Breast epithelium (tissue), 4 donors: Measurements from ENCODE around the gene SPINK8. TPM values are rescaled to one million over a fixed set of nuclear protein-coding genes. Genes with fewer than 3 reads are reported as not detected.
A peak's percentile ranks its signal among the peaks of the same experiment; 100 is the strongest.

ENCODE experiments used
- DNase-seq, 2 donors: peaks; one replicate each; pipeline ENCODE4 v3.0.0-alpha.2; 2019; ENCODE audit warnings: low spot score in 2 of 2
- H3K27ac ChIP-seq, 2 donors: fragments of 200-600 bp; sonication (generic) in 1 of 2; one replicate each; pipeline ENCODE4 v1.5.1; 2016 to 2019; ENCODE audit warnings: mild to moderate bottlenecking in 1 of 2
- H3K27me3 ChIP-seq, 2 donors: fragments of 200-600 bp; sonication (generic) in 1 of 2; one replicate each; pipeline versions ENCODE4 v1.5.1 to v1.6.0; 2017 to 2019; ENCODE audit warnings: control low read depth in 1 of 2, mild to moderate bottlenecking in 1 of 2
- H3K36me3 ChIP-seq: fragments of 200-600 bp; one replicate; pipeline ENCODE4 v1.5.1; 2019
- H3K4me1 ChIP-seq, 2 donors: fragments of 200-600 bp; sonication (generic); one replicate each; pipeline ENCODE4 v1.5.1; 2016 to 2019; ENCODE audit warnings: control low read depth in 1 of 2
- H3K4me3 ChIP-seq, 3 donors: fragments of 200-600 bp; sonication (generic); 1 replicate in 2 of 3; 2 replicates in 1 of 3; pipeline ENCODE4 v1.5.1; 2016 to 2019; ENCODE audit warnings: mild to moderate bottlenecking in 3 of 3, moderate library complexity in 2 of 3
- H3K9me3 ChIP-seq, 2 donors: fragments of 200-600 bp; sonication (generic) in 1 of 2; one replicate each; pipeline ENCODE4 v1.5.1; 2016 to 2019; ENCODE audit warnings: control low read depth in 1 of 2
- CTCF ChIP-seq, 3 donors: fragments of 450-650 bp; IDR thresholded peaks; one replicate each; pipeline ENCODE4 v1.5.1; 2016 to 2017; ENCODE audit warnings: antibody characterized with exemption in 3 of 3, mild to moderate bottlenecking in 3 of 3, moderate library complexity in 3 of 3
- POLR2A ChIP-seq: fragments of 450-650 bp; IDR thresholded peaks from one replicate; pipeline ENCODE4 v1.6.1; 2016; ENCODE audit warnings: antibody characterized with exemption, mild to moderate bottlenecking, moderate library complexity
- POLR2AphosphoS5 ChIP-seq, 3 donors: sonication (generic); formaldehyde crosslinking; IDR thresholded peaks; one replicate each; pipeline ENCODE4 v1.6.1; 2017; ENCODE audit warnings: antibody characterized with exemption in 3 of 3
- intact Hi-C: fragments of 100-400 bp; cut with DNase I; formaldehyde crosslinking; loops from one replicate; pipeline ENCODE4 v1.15.1; 2023; ENCODE audit warnings: low total_unique reads
- total RNA-seq, 3 donors: library from RNA; depleted of rRNA; stranded (reverse); fragments of >200 nt; gene quantifications; one replicate each; pipeline ENCODE4 v1.1.0, GENCODE V29; 2016

SPINK8 gene
- total RNA-seq, 3 donors from 2014 or later: not detected

- DNase-seq: no peak
- TF ChIP-seq POLR2A: no peak
- no peak for TF ChIP-seq POLR2AphosphoS5 (IDR thresholded peaks at IDR 0.05)
- TF ChIP-seq CTCF (IDR thresholded peaks at IDR 0.05): no peak
- intact Hi-C loops: loop anchor here (10.0 kb wide), 1 partner anchor 138 kb away; no protein-coding TSS in a partner anchor
- Histone ChIP-seq H3K4me1 (no peaks in the 10 kb centered on the region), H3K27ac (no peak overlapping the region), H3K4me3 (no peak overlapping the region), H3K36me3 (no peaks in the 10 kb centered on the region), H3K9me3 (no peaks in the 10 kb centered on the region), H3K27me3 (no peaks in the 10 kb centered on the region)
Observed at GRCh38 chr3:48276911-48277641, 56.4 kb downstream of the SPINK8 start.

DNA sequence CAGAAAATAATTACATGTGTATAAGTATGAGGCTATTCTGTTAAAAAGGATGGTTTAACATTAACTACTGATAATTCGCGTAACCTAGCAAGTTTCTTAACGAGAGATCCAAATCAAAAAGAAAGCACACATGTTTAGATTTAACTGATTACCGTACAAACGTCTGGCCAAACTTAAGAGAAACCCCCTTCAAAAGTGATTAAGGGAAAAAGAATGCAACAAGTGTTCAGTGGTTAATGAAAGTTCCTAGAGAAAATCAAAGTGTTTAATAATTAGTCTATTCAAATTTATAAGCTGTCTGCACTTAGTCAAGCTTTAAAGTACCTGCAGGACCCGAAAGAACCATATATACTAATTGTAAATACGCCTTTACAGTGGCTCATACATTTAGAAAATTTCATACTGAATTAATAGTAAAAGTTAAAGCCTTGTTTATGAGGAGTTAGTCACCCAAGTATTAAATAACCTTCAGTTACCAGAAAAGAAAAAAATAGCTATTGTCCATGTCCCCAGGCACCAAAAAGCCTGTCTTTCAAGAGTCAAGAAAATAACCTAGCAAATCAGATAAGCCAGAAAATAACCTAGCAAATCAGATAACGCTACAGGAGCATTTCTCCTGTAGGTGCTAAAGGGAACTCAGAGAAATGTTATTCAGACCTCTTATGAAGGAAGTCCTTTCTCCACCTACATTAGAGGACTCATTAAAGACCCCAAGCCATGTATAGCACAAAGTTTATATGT, 58.0 kb downstream of the SPINK8 start:
- TF ChIP-seq CTCF (IDR thresholded peaks at IDR 0.05): no peak
- TF ChIP-seq POLR2AphosphoS5 (IDR thresholded peaks at IDR 0.05): no peak
- no peak for TF ChIP-seq POLR2A
- H3K36me3 ChIP-seq: no peaks in the 10 kb centered on the region
- H3K9me3 ChIP-seq: no peaks in the 10 kb centered on the region
- H3K4me1 ChIP-seq: no peaks in the 10 kb centered on the region
- no peak for DNase-seq
- H3K27me3 ChIP-seq: no peaks in the 10 kb centered on the region
- intact Hi-C loops: loop anchor here (10.0 kb wide), 1 partner anchor 139 kb away; no protein-coding TSS in a partner anchor
- H3K4me3 ChIP-seq: no peak overlapping the region
- no peak overlapping the region for H3K27ac ChIP-seq

DNA sequence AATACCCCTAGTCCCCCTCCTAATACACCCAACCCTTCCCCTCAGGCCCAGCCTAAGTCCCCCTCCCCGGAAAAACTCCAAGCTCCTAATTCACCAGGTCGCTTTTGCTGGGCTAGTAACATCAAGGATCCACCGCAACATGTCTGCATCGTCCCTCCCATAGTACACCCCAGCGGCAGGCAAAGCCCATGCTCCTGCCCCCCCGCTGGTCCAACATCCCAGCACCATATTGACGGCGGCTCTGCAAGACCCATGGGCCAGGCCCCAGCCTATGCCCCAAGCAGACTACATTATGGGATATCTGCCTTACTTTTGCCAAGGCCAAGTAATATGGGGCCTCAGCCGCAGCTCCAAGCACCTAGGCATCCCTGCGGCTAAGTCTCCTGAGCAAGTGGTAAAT, 59.0 kb downstream of the SPINK8 start:
- Histone ChIP-seq H3K27ac (no peak overlapping the region), H3K4me1 (peaks cover 0 to 4% of the 10 kb centered on the region in 2 donors), H3K36me3 (no peaks in the 10 kb centered on the region), H3K4me3 (no peak overlapping the region), H3K9me3 (no peaks in the 10 kb centered on the region), H3K27me3 (no peaks in the 10 kb centered on the region)
- intact Hi-C loops: loop anchor here (10.0 kb wide), 1 partner anchor 140 kb away; no protein-coding TSS in a partner anchor
- no peak for DNase-seq
- TF ChIP-seq POLR2A: no peak
- TF ChIP-seq CTCF (IDR thresholded peaks at IDR 0.05): no peak
- TF ChIP-seq POLR2AphosphoS5 (IDR thresholded peaks at IDR 0.05): no peak

DNA sequence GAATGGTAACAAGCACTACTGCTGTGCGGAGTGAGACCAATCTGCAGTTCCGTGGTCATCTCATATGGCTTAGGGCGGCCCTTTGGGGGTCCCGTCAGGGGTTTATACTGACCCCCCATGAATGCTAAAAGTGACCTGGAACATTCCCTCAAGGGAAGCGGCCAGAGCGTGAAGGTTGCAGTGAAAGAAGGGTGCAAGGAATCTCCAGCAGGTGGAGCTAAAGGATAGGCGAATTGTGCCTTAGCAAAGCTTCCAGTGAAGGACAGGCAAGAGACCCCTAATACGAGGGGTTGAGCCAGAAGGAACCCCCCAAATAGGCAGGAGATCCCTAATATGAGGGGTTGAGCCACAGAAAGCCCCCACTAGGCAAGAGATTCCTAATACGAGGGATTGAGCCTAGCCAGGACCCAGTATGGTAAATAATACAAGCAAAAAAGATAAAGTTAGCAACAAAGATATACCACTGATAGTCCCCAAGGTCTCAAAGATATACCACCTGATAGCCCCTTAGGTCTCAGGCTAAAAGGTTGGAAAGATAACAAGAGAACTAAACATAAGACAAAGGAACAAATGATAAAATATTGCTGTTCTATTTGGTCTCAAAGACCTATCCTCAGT, 59.8 kb downstream of the SPINK8 start:
- no peak for DNase-seq

More for the DNA sequence above, 59.8 kb downstream of the SPINK8 start:
- no peak for TF ChIP-seq POLR2AphosphoS5 (IDR thresholded peaks at IDR 0.05)
- TF ChIP-seq CTCF (IDR thresholded peaks at IDR 0.05): peak; percentile 15 to 88 (median 85)
- no peak for TF ChIP-seq POLR2A
- Histone ChIP-seq H3K27me3 (no peaks in the 10 kb centered on the region), H3K4me3 (no peak overlapping the region), H3K4me1 (peaks cover 0 to 6% of the 10 kb centered on the region in 2 donors), H3K36me3 (no peaks in the 10 kb centered on the region), H3K27ac (no peak overlapping the region), H3K9me3 (no peaks in the 10 kb centered on the region)
- intact Hi-C loops: loop anchor here (10.0 kb wide), 1 partner anchor 141 kb away; no protein-coding TSS in a partner anchor
